ENCODE results near the gene MRPL1. TPM values are rescaled to one million over a fixed set of nuclear protein-coding genes. Genes with fewer than 3 reads are reported as not detected.

The MRPL1 gene
- total and polyA plus RNA-seq, 2 of the 13 experiments (the other 11 are each of a cell fraction or from before 2014, with no cell fraction given), result 23.3 to 61.5 TPM

GRCh38 chr4:77819843-77820648, 42.6 kb upstream of the MRPL1 start (continued):
- TF ChIP-seq SKI (IDR thresholded peaks at IDR 0.05; ENCODE audit: partially characterized antibody) (peak; percentile 88), CREB3 (CRISPR knock-in tag; IDR thresholded peaks at IDR 0.05) (peak; percentile 43; the same call in 1 of the 2 replicates), TMF1 (CRISPR knock-in tag; IDR thresholded peaks at IDR 0.05; ENCODE audit: low read depth) (0 out of 2 replicates have a peak, but pooled peaks have one; percentile 28), SMAD3 (CRISPR knock-in tag; IDR thresholded peaks at IDR 0.05) (no peak), NCOA2 (CRISPR knock-in tag; IDR thresholded peaks at IDR 0.05) (peak; percentile 27), ZNF563 (CRISPR knock-in tag; IDR thresholded peaks at IDR 0.05) (peak; percentile 76; the same call in 1 of the 2 replicates), HMGXB3 (CRISPR knock-in tag; IDR thresholded peaks at IDR 0.05; ENCODE audit: borderline replicate concordance) (0 out of 2 replicates have a peak, but pooled peaks have one; percentile 64), REL (CRISPR knock-in tag; conservative IDR thresholded peaks at IDR 0.05) (no peak), PAF1 (CRISPR knock-in tag; IDR thresholded peaks at IDR 0.05) (no peak), ZNF891 (CRISPR knock-in tag; IDR thresholded peaks at IDR 0.05) (peak; percentile 95), ATF5 (CRISPR knock-in tag; IDR thresholded peaks at IDR 0.05; ENCODE audit: low read depth) (no peak), POGK (CRISPR knock-in tag; conservative IDR thresholded peaks at IDR 0.05) (peak; percentile 69; the same call in 1 of the 2 replicates), ZNF451 (CRISPR knock-in tag; IDR thresholded peaks at IDR 0.05) (0 out of 2 replicates have a peak, but pooled peaks have one; percentile 46), NFKBIZ (CRISPR knock-in tag; IDR thresholded peaks at IDR 0.05) (no peak), ZSCAN9 (CRISPR knock-in tag; IDR thresholded peaks at IDR 0.05; ENCODE audit: borderline replicate concordance) (no peak), SMC3 (IDR thresholded peaks at IDR 0.05; ENCODE audit: low read length) (no peak), FOXO4 (CRISPR knock-in tag; conservative IDR thresholded peaks at IDR 0.05) (0 out of 2 replicates have a peak, but pooled peaks have one; percentile 56), TOPORS (CRISPR knock-in tag; IDR thresholded peaks at IDR 0.05) (peak; percentile 44; the same call in 1 of the 2 replicates), ZNF709 (CRISPR knock-in tag; IDR thresholded peaks at IDR 0.05) (peak; percentile 36; the same call in 1 of the 2 replicates), MXD3 (CRISPR knock-in tag; IDR thresholded peaks at IDR 0.05) (peak; percentile 55; the same call in 1 of the 2 replicates)
